NK-92 treated with Interleukin-12 subunit alpha and Interleukin-12 subunit beta, amount 100 ng/mL, for 24 hours (cell line): ENCODE results near the gene ZNRF2.
A peak's percentile ranks its signal among the peaks of the same experiment; 100 is the strongest.

Experiments
- DNase-seq: peaks from one replicate; lab custom pipeline; 2025; lab: John Stamatoyannopoulos, UW

The ZNRF2 gene

DNA sequence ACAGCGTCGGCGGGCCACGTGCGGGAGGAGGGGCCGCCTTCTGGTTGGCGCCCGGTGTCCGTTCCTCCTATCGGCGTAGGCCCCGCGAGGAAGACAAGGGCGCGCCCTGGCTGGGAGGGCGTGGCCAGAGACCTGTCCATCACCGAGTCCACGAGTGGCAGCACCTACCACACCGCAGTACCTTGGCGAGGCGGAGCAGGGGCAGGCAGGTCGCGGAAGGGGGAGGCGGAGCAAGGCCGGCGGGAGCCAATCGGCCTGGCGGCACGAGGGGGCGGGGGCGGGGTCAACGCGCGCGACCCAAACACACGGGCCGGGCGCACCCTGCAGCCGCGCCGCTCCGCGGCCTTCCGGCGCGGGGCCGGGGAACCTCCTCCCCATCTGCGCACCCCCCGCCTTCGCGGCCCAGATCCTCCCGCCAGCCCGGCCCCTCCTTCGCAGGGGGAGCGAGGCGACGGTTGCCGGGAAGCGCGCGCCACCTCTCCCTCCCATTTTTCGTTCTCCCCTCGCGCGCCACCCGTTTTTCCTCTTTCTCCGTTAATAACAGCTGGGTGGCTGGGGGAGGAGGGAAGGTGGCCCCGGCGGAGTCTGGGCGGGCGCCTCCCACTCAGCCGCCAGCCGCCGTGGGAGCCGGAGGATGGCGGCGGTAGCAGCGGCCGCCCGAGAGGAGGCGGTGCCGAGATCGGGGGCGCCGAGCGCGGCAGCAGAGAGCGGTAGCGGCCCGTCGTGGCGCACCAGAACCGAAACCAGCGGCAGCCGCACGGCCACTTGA lies at the start of gene ZNRF2:
Gene ZNRF2 (plus strand): TSS at position 300 of the 769 bp plus-strand sequence. CDS start 761 bp downstream, outside the sequence.
- peak; percentile 97 for DNase-seq

- no peak for DNase-seq
These were observed 47.1 kb upstream of the ZNRF2 start for GRCh38 chr7:30237271-30237695.

GRCh38 chr7:30238721-30239441 lies 45.5 kb upstream of the ZNRF2 start:
- DNase-seq = no peak

DNA sequence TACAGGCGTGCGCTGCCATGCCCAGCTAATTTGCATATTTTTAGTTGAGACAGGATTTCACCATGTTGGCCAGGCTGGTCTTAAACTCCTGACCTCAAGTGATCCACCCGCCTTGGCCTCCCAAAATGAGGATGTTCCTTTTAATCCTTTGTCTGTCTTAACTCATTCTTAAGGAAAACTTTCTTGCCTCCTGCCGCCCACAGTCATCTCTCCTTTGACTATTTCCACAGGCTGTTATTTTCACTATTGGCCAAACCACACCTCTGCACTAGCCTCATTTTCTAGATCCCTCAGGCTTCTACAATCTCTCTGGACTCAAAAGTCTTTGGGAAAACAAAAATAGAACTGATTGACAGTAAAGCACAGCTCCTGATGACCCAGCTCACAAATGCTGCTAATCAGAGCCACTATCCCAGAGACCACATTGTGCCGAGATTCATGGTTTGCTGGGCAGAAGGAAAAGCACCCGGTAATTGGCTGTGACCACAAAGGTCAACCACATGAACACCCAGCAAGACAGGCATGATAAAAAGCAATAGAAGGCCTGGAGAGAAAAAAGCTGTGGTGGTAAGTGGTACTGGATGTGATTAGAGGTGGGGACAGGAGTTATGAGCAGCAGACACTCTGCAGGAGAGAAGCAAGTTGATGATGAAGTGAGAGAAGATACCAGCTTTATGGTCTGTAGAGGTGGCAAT lies 44.1 kb upstream of the ZNRF2 start:
- no peak for DNase-seq

DNA sequence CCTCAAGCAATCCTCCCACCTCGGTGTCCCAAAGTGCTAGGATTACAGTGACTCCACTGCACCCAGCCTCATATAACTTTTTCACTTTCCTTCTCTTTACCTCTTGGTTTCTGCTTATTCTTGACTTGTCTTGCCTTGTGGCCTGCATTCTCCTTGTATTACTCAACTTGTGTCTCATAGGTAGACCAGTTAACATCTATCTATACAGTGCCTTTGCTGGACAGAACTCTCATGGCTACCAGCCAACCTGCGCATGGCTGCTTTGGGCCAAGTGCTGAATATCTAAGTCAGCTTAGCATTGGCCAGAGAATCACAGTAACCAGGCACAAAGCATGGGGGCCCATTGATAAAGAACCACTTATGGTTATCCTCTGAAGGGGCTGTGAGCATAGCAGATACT lies 42.6 kb upstream of the ZNRF2 start:
- no peak for DNase-seq

- DNase-seq = no peak
These were observed 40.1 kb upstream of the ZNRF2 start for GRCh38 chr7:30244340-30244739.

GRCh38 chr7:30245913-30246312 lies 38.5 kb upstream of the ZNRF2 start:
- no peak for DNase-seq

DNA sequence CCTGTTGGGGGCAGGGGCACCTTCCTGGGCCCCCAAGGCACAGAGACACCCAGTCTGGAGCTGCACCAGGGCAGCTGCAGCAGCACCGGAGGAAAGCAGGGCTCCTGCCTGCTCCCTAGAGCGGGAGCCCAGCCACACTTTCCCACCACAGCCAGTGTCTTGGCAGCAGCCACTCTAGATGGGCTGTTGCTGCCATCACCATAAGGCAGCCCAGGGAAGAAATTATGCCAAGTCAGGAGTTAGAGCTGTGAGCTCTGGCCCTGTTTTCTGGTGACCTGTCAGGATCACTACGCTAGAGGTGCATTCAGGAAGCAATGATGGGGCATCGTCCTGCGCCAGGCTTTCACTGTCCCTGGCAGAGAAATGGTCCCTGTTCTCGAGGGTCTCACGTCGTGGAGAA lies 38.0 kb upstream of the ZNRF2 start:
- no peak for DNase-seq

- DNase-seq = no peak
These were observed 36.6 kb upstream of the ZNRF2 start for GRCh38 chr7:30247541-30248401.

- DNase-seq = no peak
These were observed 35.1 kb upstream of the ZNRF2 start for GRCh38 chr7:30249316-30249715.

DNA sequence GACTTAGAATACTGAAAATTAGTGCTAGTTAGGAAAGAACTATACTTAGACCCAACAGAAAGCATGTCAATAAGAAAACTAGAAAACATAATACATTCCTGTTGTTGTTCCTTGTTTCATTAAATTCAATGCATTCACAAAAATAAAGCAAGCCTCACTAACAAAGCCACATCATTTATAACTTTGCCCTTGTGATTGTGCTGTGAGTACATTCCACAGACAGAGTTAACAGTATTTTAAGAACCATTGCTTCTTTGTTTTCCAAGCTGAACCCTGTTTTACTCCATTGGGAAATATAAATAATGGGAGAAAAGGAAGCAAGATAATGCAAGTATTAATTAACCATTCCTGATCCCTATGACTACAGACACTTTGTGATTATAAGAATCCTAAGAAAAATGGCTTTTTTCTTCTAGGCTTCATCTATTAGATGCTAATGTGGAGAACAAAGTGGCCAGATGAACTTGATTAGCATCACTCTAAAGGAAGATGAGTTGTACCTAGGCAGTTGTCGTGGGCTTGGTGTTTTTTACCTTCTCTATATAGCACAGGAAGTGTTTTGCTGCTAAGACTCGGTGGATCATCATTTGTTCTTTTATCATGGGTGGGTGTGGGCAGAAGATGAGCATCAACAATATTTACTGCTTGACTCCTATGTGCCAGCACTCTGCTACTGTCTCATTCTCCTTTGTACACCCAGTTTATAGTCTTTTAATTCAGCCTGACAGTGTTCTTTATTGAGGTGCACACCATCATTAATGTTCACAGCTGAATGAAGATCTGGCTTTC lies 34.2 kb upstream of the ZNRF2 start:
- DNase-seq = no peak

- no peak for DNase-seq
These were observed 32.6 kb upstream of the ZNRF2 start for GRCh38 chr7:30251708-30252329.

GRCh38 chr7:30252885-30253795 lies 31.3 kb upstream of the ZNRF2 start:
- no peak for DNase-seq

- no peak for DNase-seq
These were observed 30.6 kb upstream of the ZNRF2 start for GRCh38 chr7:30253796-30254165.

- DNase-seq = no peak
These were observed 30.1 kb upstream of the ZNRF2 start for GRCh38 chr7:30254248-30254647.

GRCh38 chr7:30254717-30255063 lies 29.7 kb upstream of the ZNRF2 start:
- no peak for DNase-seq

DNA sequence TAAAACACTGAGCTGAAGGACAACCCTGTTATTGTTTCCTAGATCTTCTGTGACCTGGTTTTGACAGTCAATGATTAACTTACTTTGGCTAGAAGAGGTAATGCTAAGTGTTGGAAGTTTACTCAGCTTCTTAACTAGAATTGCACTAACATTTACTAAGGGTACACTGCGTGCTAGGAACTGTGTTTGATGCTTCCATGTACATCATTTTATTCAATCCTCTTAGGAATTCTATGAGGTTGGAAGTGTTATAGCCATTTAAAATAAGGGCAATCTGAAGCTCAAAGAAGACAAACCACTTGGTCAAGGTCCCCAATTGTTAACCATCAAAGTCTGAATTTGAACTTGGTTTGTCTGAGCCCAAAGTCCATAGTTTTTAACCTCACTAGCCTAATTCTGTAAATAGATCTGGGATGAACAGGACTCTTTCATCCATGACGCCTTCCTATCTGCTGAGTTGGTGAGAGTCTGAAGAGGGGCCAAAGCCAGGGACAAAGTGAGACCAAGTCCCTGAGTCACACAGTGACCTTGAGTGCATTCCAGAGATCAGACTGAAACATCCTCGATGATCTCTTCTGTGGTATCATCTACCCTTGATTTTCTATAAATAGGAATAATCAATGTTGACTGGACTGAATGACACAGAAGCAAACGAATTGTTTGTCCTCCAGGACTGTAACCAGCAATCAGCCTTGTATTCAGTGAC lies 29.2 kb upstream of the ZNRF2 start:
- no peak for DNase-seq

DNA sequence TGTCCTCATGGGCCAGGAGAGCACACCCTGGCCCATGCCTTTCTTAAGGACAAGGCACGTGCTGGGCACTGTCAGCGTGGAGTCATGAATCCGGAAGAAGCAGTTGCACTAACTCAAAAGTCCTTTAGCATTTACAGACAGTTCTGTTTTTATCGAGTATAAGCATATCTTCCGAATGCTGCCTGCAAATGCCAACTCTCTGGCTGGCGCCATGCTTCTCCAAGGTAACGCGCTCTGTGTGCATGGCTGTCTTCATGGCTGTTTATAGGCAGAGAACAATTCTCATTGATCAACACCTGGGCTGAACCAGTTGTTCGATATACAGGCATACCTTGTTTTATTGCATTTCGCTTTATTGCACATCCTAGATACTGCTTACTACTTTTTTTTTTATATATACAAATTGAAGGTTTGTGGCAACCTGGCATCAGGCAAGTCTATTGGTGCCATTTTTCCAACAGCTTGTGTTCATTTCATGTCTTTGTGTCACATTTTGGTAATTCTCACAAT lies 28.0 kb upstream of the ZNRF2 start:
- DNase-seq = no peak

DNA sequence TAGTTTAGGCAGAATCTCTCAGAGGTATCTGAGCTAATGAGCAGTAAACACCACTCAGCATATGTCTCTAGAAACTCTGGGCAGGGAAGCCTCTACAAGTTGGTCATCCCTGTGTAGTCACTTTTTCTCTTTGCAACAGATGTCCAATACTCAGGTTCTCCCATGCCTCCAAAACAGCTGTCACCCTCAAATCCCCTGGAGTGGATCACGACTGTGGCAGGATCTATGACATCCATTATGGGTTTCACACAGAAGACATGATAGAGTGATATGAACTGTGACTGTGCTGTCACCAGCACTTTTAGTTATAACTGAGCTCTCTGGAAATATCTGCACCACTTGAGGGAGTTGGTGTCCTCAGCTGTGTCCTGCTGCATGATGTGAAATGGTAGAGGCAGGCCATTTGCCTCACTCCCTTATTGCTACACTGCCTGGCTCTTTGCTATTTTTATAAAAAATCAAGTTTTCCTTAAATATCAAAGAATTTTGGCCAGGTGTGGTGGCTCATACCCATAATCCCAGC lies 24.1 kb upstream of the ZNRF2 start:
- DNase-seq = no peak
